NCI-H1694 (cell line): ENCODE results near the gene ISY1.
"Not testable (repeated sequence)": the region's sequence is repeated elsewhere in the genome, so short reads cannot be mapped to it uniquely, and the experiment has no call there.

Source experiments
- DNase-seq: peaks from one replicate; lab custom pipeline; 2025; lab: John Stamatoyannopoulos, UW

Gene ISY1

GRCh38 chr3:129120254-129121004 lies 40.4 kb downstream of the ISY1 start:
- no peak for DNase-seq

DNA sequence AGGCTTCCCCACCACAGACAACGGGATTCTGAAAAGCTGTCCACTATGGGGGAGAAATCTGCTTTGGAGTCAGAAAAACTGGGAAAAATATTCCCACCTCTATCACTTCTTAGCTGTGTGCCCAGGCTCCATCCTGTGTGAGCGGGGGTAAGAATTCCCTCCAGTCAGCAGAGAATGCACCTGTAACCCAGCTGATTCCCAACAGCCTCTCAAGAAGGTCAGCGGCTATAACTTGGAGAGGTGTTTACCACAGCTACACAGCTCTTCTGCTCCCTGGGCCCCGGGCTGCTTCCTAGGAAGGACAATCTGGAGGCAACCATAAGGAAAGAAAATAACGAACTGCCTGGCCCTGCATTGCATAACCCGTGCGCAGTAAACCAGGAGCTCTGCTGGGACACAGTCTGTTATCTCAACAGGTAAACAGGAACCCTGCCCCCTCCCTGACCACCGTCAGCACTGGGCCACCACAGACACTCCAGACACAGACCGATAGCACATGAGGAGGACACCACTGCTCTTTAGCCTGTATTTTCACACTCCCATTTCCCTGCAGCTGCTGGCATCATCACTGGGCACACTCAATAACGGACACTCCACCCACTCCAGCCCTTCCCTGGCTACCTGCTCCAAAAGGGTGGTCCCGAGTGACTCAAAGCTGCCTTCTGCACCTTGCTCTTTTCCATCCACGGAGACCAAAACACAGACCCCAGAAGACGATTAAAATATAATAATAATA lies 41.3 kb downstream of the ISY1 start:
- no peak for DNase-seq

- DNase-seq, result no peak
Measured at GRCh38 chr3:129118745-129119144, 42.1 kb downstream of the ISY1 start.

DNA sequence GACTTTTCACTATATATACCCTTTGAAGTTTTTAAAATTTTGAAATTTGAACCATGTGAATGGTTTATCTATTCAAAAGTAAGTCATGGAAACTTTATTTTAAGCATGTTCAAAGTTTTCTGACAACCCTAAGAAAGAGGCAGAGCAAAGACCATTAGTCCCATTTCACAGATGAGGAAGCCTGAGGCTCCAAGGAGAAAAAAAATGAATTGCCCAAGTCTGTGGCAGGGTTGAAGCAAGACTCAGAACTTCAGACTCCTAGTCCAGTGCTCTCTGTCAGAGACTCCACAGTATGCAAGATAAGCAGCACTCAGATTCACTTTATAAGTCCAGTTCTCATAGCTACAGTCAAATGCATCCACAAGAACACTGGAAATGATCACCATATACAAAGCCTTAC lies 43.7 kb downstream of the ISY1 start:
- no peak for DNase-seq

DNA sequence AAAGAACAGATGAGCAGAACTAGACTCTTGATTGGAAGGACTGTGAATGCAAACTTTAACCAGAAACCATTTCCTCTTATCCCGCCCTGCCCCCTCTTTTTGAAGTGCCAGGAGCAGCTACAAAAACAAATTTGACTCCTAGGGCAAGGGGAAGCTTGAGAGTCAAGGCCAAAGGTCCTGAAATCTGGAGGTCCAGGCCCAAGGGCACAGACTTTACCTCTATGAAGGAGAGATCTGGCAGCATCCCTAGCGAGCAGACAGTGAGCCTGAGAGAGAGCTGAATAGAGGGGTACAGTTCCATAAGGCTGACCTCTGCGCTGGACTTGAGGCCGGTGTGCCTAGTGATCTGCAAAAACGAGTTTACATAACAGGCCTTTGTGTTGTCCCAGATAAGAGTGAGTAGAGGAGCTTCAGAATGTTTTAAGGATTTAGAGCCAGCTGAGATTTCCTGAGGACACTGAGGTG lies 44.3 kb downstream of the ISY1 start:
- no peak for DNase-seq

DNA sequence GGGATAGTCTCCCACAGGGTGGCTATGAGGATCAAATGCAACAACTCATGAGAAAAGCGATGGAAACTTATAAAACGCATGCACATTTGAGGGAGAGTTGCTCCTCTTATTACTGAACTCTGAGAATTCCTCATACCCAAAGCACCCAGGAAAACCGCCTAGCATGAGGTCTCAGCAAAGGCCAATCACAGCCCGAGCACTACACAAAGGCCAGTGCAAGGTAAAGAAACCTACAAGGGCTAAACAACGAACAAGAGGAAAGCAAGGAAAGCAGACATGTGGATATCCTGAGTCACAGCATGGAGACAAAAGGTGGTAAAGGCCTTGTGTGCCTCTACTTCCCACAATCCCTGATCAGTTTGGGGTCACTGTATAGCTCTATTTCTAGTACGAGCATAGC lies 46.4 kb downstream of the ISY1 start:
- DNase-seq, result no peak

DNA sequence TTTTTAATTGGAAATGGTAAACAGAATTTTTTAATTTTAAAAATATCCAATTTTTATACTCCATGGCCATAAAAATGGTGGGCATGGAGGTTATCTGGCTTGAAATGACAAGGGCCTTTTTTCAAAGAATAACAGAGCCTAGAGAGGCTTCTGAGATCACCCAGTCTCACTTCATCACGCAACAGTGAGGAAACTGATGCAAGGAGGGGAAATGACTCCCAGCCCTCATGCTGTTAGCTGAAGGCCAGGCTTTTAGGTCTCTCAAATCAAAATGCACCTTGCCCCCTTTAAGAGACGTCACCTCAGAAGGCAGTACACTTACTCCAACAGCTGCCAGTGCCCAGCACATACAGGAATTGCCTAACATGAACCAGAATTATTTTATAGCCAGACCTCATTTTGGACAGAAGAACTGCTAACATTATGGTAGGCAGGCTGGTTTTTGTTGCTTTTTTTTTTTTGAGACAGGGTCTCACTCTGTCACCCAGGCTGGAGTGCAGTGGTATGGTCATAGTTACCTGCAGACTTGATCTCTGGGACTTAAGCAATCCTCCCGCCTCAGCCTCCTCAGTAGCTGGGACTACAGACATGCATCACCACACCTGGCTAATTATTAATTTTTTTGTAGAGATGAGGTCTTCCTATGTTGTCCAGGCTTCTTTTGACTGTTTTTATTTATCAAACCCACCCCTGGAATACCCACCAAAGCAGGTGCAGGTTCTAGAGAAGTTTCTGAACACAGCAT lies 48.4 kb downstream of the ISY1 start:
- DNase-seq, result no peak

DNA sequence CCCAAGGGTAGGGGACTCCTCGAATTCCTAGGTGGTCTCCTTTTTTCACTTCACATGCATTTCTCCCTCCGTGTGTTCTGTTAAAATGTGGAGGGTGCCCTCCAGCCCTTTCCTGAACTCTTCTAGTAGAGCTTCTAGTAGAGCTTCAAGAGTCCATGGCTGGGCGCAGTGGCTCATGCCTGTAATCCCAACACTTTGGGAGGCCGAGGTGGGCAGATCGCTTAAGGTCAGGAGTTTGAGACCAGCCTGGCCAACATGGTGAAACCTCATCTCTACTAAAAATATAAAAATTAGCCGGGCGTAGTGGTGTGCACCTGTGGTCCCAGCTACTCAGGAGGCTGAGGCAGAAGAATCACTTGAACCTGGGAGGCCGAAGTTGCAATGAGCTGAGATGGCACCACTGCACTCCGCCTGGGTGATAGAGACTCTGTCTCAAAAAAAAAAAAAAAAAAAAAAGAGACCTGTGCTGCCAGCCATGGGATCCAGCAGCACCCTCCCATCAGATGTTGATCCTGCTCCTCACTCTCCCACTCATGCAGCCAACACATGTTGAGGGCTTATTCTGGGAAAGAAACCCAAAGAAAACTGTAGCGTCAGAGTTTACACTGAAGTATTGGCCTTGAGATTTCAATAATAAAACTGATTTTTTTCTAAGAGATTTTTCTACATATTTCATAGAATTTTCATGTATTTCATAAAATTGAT lies 49.6 kb downstream of the ISY1 start:
- DNase-seq, result not testable (repeated sequence)

- no peak for DNase-seq
Measured at GRCh38 chr3:129107793-129108192, 53.1 kb downstream of the ISY1 start.

DNA sequence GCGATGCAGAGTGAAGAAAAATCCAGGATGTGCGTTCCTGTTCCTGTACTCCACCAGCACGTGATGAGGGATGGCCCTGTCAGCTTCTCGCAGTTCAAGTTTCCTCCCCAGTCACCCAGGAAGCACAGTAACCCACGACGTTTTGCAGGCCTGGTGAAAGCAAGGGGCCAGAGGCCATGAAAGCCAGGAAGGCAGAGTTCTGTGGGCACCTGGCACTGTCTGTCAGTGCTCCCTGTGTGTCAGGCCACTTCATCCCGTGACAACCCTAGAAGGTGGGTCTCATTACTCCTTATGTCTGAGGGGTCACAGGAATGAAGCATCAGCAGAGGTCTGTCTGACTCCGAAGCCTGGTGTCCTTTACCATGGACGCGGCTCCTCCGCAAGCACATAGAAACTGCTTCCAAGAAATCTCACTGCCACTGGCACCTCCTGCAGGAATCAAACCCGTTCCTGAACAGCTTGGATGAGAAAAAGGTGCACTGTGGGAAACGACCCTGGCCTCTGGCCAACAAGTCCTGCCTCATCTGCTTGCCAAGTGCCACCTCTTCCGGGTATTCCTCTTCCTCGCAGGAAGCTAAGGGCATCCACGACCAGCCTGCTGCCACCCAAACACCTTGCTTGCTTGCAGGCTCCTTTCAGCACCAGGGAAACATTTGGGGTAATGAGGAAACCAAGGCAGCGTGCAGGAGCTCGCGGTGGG lies 53.8 kb downstream of the ISY1 start:
- no peak for DNase-seq

DNA sequence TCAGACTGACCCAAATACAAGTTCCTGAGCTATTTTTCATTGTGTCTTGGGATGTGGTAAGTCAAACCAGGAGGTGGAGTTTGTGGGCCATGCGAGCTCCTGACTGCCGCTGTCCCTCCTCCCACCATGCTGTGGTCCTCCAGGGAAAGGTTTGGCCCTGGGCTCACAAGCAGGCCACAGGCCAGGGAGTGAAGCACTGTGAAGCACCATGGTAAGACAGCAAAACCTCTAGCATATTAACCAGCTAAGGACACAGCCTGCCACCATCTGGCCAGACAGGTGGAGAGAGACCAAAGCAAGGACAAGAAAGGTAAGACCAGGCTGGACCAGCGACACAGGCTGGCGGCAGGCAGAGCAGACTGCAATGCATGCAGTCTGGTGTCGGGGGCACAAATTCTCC lies 54.5 kb downstream of the ISY1 start:
- no peak for DNase-seq

- DNase-seq, result no peak
Measured at GRCh38 chr3:129105862-129106261, 55.0 kb downstream of the ISY1 start.

GRCh38 chr3:129104498-129105079 lies 56.3 kb downstream of the ISY1 start:
- DNase-seq, result no peak

DNA sequence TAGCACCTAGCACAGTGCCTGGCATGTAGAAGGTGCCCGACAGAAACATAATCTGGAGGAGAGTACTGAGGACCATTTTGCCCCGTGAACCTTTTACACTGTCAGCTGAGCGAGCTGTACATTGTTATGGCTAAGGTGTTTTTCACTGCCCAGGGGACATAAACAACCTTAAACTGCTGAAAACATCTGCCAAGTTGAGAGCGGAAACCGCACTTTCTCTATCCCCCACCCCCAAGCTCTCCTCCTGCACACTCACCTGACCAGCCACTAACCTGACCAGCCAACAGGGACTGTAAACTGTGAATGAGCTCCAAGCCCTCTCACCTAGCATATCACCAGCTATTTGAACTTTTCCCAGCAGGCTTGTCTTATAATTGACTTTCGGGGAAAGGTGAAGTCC lies 56.8 kb downstream of the ISY1 start:
- no peak for DNase-seq

DNA sequence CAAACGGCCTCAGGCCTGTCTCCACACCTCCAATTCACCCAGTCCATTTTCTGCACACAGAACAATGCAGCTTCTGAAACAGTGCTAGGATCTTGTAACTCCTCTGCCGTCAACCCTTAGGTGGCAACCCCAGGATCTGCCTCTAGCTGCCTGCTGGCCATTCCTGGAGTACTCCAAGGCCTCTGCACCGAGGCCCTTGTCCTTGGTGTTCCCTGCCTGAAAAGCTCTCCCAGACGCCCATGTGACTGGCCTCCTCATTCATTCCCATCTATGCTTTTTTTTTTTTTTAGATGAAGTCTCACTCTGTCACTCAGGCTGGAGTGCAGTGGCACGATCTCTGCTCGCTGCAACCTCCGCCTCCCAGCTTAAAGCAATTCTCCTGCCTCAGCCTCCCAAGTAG lies 57.6 kb downstream of the ISY1 start:
- DNase-seq, result no peak

GRCh38 chr3:129101370-129102138 lies 59.3 kb downstream of the ISY1 start:
- DNase-seq, result no peak

GRCh38 chr3:129100274-129100673 lies 60.6 kb downstream of the ISY1 start:
- no peak for DNase-seq

DNA sequence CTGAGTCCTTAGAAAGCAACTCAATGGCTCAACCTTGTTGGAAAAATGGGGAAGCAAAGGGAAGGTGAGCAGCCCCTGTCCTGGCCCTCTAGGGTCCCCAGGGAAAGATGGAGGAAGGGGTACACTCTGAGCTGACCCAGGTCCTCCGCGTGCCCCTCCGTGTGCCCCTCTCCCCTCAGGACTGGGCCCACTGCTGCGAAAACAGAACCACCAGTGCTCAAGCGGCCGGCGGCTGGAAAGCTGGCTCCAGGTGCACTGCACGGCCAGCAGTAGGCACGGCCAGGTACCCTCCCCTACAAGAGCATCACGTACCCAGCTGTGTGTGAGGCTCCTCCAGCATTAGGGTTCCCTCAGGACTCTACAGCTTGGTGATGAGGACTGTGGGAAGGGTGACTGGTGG lies 65.6 kb downstream of the ISY1 start:
- no peak for DNase-seq

- DNase-seq, result not testable (repeated sequence)
Measured at GRCh38 chr3:129088312-129088711, 72.6 kb downstream of the ISY1 start.

DNA sequence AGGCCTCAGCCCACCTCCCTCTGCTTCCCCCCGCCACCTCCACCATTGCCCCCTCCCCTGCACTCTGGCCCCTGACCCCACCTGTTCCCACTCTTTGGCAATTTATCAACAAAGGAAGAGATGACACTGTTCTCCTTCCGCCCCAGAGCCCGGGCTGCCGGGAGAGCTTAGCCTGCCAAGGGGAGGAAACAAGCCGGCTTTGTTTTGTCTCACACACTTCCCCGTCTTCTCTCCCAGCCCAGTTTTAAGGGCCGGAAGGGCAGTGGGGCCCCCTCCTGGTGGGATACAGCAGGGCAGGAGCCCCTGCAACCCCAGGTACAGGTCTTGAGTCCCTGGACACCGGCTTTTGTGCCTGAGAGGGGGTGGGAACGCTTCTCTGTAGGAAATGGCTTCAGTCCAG lies 73.0 kb downstream of the ISY1 start:
- DNase-seq, result peak; percentile 18
